ENCODE results near the gene GATD1. TPM values are rescaled to one million over a fixed set of nuclear protein-coding genes. Genes with fewer than 3 reads are reported as not detected.

Gene GATD1
- total and polyA plus RNA-seq, 2 donors (not counting 1 experiment from before 2014, with no cell fraction given): 14.7 to 20.3 TPM

DNA sequence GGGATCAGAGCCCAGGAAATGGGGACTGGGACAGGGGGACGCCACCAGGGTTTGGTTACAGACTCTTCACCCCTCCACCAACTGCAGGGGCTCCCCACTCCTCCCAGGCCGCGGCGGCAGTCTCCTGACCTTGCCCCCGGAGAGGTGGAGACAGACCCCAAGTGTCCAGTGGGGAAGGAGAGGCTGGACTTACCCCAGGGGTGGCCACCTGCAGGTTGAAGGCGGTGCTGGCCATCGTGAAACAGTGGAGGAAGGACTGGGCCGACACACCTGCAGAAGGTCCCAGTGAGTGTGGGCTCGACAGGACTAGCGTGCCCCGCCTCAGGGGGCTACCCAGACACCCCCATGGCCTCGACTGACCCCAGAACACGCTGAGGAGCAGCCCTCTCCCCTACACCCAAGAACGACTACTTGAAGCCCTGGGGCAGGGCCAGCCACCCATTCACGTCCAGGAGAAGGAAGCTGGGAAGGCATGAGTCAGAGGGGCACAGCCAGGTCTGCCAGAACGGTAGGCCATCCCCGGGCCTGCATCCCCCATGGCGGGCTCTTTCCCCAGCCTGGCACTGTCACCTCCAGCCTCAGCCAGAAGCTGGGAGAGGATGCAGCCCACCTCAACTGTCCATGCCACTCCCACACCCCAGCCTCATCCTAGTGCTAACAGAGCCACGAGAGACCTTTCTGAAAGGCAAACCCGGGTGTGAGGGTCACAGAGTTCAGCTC is 2.3 kb downstream of the GATD1 start:
- DNase-seq (ENCODE audit: low read depth in 2 of 2): peak in 1 of 2 donors; percentile 61
- Histone ChIP-seq H3K9ac (ENCODE audit: insufficient read depth, low read length) (no peak overlapping the region), H3K36me3 (ENCODE audit: control insufficient read depth, insufficient read depth, low read length) (peaks cover 31% of the 10 kb centered on the region), H4K20me1 (ENCODE audit: control insufficient read depth, extremely low read depth, insufficient read depth, low read length) (no peaks in the 10 kb centered on the region), H3K9me3 (ENCODE audit: control insufficient read depth, insufficient read depth, low read depth, low read length) (no peaks in the 10 kb centered on the region), H3K27me3 (ENCODE audit: control insufficient read depth, insufficient read depth, low read length) (no peaks in the 10 kb centered on the region), H3K4me2 (ENCODE audit: extremely low read depth, insufficient read depth, low read length) (peak overlapping the region; percentile 64), H3K4me1 (ENCODE audit: control insufficient read depth, extremely low read depth, insufficient read depth, low read length) (no peaks in the 10 kb centered on the region), H3K27ac (ENCODE audit: insufficient read depth, low read length) (peak overlapping the region; percentile 0), H3K79me2 (ENCODE audit: control insufficient read depth, insufficient read depth, low read length) (peaks cover 70% of the 10 kb centered on the region), H3K4me3 (replicated peaks in 1 of 4; ENCODE audit: control extremely low read depth in 1 of 4, insufficient read depth in 1 of 4, low read depth in 3 of 4, low read length in 4 of 4) (peak overlapping the region in 3 of 4 experiments; percentile 0 to 78 (median 67)), H2AFZ (ENCODE audit: low read length) (no peak overlapping the region)
- TF ChIP-seq EZH2 (IDR thresholded peaks at IDR 0.05; ENCODE audit: low read length, missing control alignments): no peak
- TF ChIP-seq, protein P1, sequence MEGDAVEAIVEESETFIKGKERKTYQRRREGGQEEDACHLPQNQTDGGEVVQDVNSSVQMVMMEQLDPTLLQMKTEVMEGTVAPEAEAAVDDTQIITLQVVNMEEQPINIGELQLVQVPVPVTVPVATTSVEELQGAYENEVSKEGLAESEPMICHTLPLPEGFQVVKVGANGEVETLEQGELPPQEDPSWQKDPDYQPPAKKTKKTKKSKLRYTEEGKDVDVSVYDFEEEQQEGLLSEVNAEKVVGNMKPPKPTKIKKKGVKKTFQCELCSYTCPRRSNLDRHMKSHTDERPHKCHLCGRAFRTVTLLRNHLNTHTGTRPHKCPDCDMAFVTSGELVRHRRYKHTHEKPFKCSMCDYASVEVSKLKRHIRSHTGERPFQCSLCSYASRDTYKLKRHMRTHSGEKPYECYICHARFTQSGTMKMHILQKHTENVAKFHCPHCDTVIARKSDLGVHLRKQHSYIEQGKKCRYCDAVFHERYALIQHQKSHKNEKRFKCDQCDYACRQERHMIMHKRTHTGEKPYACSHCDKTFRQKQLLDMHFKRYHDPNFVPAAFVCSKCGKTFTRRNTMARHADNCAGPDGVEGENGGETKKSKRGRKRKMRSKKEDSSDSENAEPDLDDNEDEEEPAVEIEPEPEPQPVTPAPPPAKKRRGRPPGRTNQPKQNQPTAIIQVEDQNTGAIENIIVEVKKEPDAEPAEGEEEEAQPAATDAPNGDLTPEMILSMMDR (conservative IDR thresholded peaks at IDR 0.05 in 1 of 2, IDR thresholded peaks at IDR 0.05 in 1 of 2; ENCODE audit: low read depth in 1 of 2, low read length in 2 of 2): no peak

DNA sequence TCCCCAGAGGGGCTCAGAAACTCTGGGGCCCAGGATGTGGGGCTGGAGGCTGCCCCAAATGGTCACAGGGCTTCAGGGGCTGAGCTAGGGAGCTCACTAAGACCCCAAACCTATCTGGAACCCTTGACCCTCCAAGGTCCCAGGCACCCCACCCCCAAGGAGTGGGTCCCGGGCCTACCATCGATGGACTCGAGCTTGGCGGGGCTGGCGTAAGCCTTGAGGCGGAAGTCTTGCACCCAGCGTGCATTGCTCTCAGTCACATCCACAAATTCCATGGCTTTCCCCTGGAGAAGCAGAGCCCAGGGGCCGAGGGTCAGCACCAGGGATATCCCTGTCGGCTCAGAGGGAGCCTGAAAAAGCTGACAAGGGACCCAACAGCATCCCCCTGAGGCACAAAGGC is 3.5 kb downstream of the GATD1 start:
- no peak for DNase-seq (ENCODE audit: low read depth in 2 of 2)
- TF ChIP-seq, protein P1 (conservative IDR thresholded peaks at IDR 0.05 in 1 of 2, IDR thresholded peaks at IDR 0.05 in 1 of 2; ENCODE audit: low read depth in 1 of 2, low read length in 2 of 2): no peak
- no peak for TF ChIP-seq EZH2 (IDR thresholded peaks at IDR 0.05; ENCODE audit: low read length, missing control alignments)
- H3K4me2 ChIP-seq (ENCODE audit: extremely low read depth, insufficient read depth, low read length): no peak overlapping the region
- H2AFZ ChIP-seq (ENCODE audit: low read length): no peak overlapping the region
- H3K4me1 ChIP-seq (ENCODE audit: control insufficient read depth, extremely low read depth, insufficient read depth, low read length): no peaks in the 10 kb centered on the region
- no peak overlapping the region for H3K27ac ChIP-seq (ENCODE audit: insufficient read depth, low read length)
- no peaks in the 10 kb centered on the region for H3K27me3 ChIP-seq (ENCODE audit: control insufficient read depth, insufficient read depth, low read length)
- H4K20me1 ChIP-seq (ENCODE audit: control insufficient read depth, extremely low read depth, insufficient read depth, low read length): no peaks in the 10 kb centered on the region
- H3K36me3 ChIP-seq (ENCODE audit: control insufficient read depth, insufficient read depth, low read length): peaks cover 31% of the 10 kb centered on the region
- H3K9ac ChIP-seq (ENCODE audit: insufficient read depth, low read length): no peak overlapping the region
- no peaks in the 10 kb centered on the region for H3K9me3 ChIP-seq (ENCODE audit: control insufficient read depth, insufficient read depth, low read depth, low read length)
- no peak overlapping the region for H3K4me3 ChIP-seq (replicated peaks in 1 of 4; ENCODE audit: control extremely low read depth in 1 of 4, insufficient read depth in 1 of 4, low read depth in 3 of 4, low read length in 4 of 4)
- peaks cover 67% of the 10 kb centered on the region for H3K79me2 ChIP-seq (ENCODE audit: control insufficient read depth, insufficient read depth, low read length)

DNA sequence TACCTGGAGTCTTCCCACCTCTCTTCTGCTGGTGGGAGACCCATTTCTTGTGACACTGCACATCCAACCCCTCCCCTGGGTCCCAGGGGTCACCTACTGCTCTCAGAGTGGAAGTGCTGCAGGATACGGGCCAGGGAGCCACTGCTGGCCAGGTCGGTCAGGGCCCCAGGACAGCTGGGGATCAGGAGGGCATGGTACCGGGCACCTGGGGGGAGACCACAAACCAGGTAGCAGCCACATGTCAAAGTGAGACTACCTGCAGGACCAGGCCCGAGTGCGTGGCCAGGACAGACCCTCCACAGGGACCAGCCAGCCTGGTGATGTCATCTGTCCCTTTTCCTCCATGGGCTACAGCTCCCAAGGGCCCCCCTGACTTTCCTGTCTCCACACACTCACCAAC is 3.9 kb downstream of the GATD1 start:
- no peak for DNase-seq (ENCODE audit: low read depth in 2 of 2)
- H3K9me3 ChIP-seq (ENCODE audit: control insufficient read depth, insufficient read depth, low read depth, low read length): no peaks in the 10 kb centered on the region
- no peak overlapping the region for H3K9ac ChIP-seq (ENCODE audit: insufficient read depth, low read length)
- H4K20me1 ChIP-seq (ENCODE audit: control insufficient read depth, extremely low read depth, insufficient read depth, low read length): no peaks in the 10 kb centered on the region
- TF ChIP-seq, protein P1 (conservative IDR thresholded peaks at IDR 0.05 in 1 of 2, IDR thresholded peaks at IDR 0.05 in 1 of 2; ENCODE audit: low read depth in 1 of 2, low read length in 2 of 2): no peak
- TF ChIP-seq EZH2 (IDR thresholded peaks at IDR 0.05; ENCODE audit: low read length, missing control alignments): no peak
- H3K79me2 ChIP-seq (ENCODE audit: control insufficient read depth, insufficient read depth, low read length): peaks cover 65% of the 10 kb centered on the region
- no peaks in the 10 kb centered on the region for H3K4me1 ChIP-seq (ENCODE audit: control insufficient read depth, extremely low read depth, insufficient read depth, low read length)
- H3K27ac ChIP-seq (ENCODE audit: insufficient read depth, low read length): no peak overlapping the region
- peaks cover 31% of the 10 kb centered on the region for H3K36me3 ChIP-seq (ENCODE audit: control insufficient read depth, insufficient read depth, low read length)
- H3K4me2 ChIP-seq (ENCODE audit: extremely low read depth, insufficient read depth, low read length): no peak overlapping the region
- H3K4me3 ChIP-seq (replicated peaks in 1 of 4; ENCODE audit: control extremely low read depth in 1 of 4, insufficient read depth in 1 of 4, low read depth in 3 of 4, low read length in 4 of 4): no peak overlapping the region
- no peak overlapping the region for H2AFZ ChIP-seq (ENCODE audit: low read length)
- H3K27me3 ChIP-seq (ENCODE audit: control insufficient read depth, insufficient read depth, low read length): no peaks in the 10 kb centered on the region
